Activated CD4-positive, alpha-beta T cell treated with anti-CD3 and anti-CD28 coated beads, Interleukin-2, amount 50 U/mL, for 48 hours (primary cell): ENCODE measurements around the gene ABITRAM.
"Not testable (repeated sequence)": the region's sequence is repeated elsewhere in the genome, so short reads cannot be mapped to it uniquely, and the experiment has no call there.

Source experiments
- DNase-seq, 2 experiments: peaks; one replicate each; pipeline ENCODE4 v3.0.0-alpha.2; 2020

Gene ABITRAM

GRCh38 chr9:108933231-108933717, 926 bp upstream of the ABITRAM start:
- DNase-seq: no peak

GRCh38 chr9:108933718-108934322, 380 bp upstream of the ABITRAM start, which contains the start of gene ELP1:
ELP1 (minus strand) TSS chr9:108934124; CDS start chr9:108931146, 2,978 bp downstream.
- DNase-seq: peak; percentile 92

GRCh38 chr9:108937561-108938305, 3.5 kb downstream of the ABITRAM start:
- DNase-seq: no peak

GRCh38 chr9:108939975-108940374, 5.8 kb downstream of the ABITRAM start:
- no peak for DNase-seq

GRCh38 chr9:108950168-108950567, 16.0 kb downstream of the ABITRAM start:
- DNase-seq: no peak

GRCh38 chr9:108951578-108951977, 17.4 kb downstream of the ABITRAM start:
- no peak for DNase-seq

GRCh38 chr9:108953983-108954574, 19.9 kb downstream of the ABITRAM start:
- no peak for DNase-seq

- no peak for DNase-seq
Measured at GRCh38 chr9:108956022-108956630, 21.9 kb downstream of the ABITRAM start.

- DNase-seq: no peak
Measured at GRCh38 chr9:108956631-108957026, 22.4 kb downstream of the ABITRAM start.

- no peak for DNase-seq
Measured at GRCh38 chr9:108960331-108960730, 26.1 kb downstream of the ABITRAM start.

GRCh38 chr9:108961151-108961550, 27.0 kb downstream of the ABITRAM start:
- no peak for DNase-seq

GRCh38 chr9:108963459-108964143, 29.4 kb downstream of the ABITRAM start:
- no peak for DNase-seq

- DNase-seq: no peak
Measured at GRCh38 chr9:108967916-108968315, 33.7 kb downstream of the ABITRAM start.

- DNase-seq: not testable (repeated sequence)
Measured at GRCh38 chr9:108971392-108971791, 37.2 kb downstream of the ABITRAM start.

- DNase-seq: no peak
Measured at GRCh38 chr9:108972186-108972585, 38.0 kb downstream of the ABITRAM start.

- DNase-seq: no peak
Measured at GRCh38 chr9:108972626-108973209, 38.5 kb downstream of the ABITRAM start.

GRCh38 chr9:108973895-108974294, 39.7 kb downstream of the ABITRAM start:
- no peak for DNase-seq

- DNase-seq: no peak
Measured at GRCh38 chr9:108978205-108978604, 44.0 kb downstream of the ABITRAM start.

GRCh38 chr9:108980893-108981292, 46.7 kb downstream of the ABITRAM start:
- no peak for DNase-seq

- no peak for DNase-seq
Measured at GRCh38 chr9:108983885-108984284, 49.7 kb downstream of the ABITRAM start.
